Common myeloid progenitor, CD34-positive (primary cell): ENCODE results near the gene RANBP3.

ENCODE experiments used
- CTCF ChIA-PET: fragments of 350-600 bp; sonication (Branson Sonifier 250); formaldehyde crosslinking; loops from one replicate; lab custom pipeline; 2021; ENCODE audit warnings: antibody characterized with exemption; lab: Charles Lee
- POLR2A ChIA-PET: fragments of 350-600 bp; sonication (Branson Sonifier 250); formaldehyde crosslinking; loops from one replicate; lab custom pipeline; 2021; ENCODE audit warnings: antibody characterized with exemption; lab: Charles Lee
- DNase-seq, 3 donors: peaks; one replicate each; pipeline versions ENCODE4 v3.0.0 to v3.0.0-alpha.2; 2013
- H3K27ac ChIP-seq, 2 experiments: 1 replicate in 1 of 2; 2 replicates in 1 of 2; pipeline ENCODE4 v1.7.0; 2013; ENCODE audit warnings: inconsistent platforms in 2 of 2, low read length in 2 of 2, mild to moderate bottlenecking in 2 of 2, low read depth in 1 of 2, moderate library complexity in 1 of 2; ENCODE audit not compliant: severe bottlenecking in 2 of 2, insufficient read depth in 1 of 2, poor library complexity in 1 of 2
- H3K27me3 ChIP-seq, 5 experiments: replicated peaks in 2 of 5; 1 replicate in 3 of 5; 2 replicates in 2 of 5; pipeline versions ENCODE4 v1.6.1 to v1.7.0; 2013; ENCODE audit warnings: low read length in 4 of 5, mild to moderate bottlenecking in 2 of 5, moderate library complexity in 2 of 5, inconsistent platforms in 1 of 5; ENCODE audit not compliant: insufficient read depth in 5 of 5, control insufficient read depth in 4 of 5
- H3K36me3 ChIP-seq, 4 experiments: 1 replicate in 2 of 4; 2 replicates in 2 of 4; pipeline versions ENCODE4 v1.6.1 to v1.7.0; 2013; ENCODE audit warnings: low read length in 3 of 4, control low read depth in 1 of 4, mild to moderate bottlenecking in 1 of 4; ENCODE audit not compliant: control insufficient read depth in 4 of 4, insufficient read depth in 4 of 4
- H3K4me1 ChIP-seq, 4 experiments: 1 replicate in 3 of 4; 2 replicates in 1 of 4; pipeline versions ENCODE4 v1.6.1 to v1.7.1; 2013; ENCODE audit warnings: low read length in 3 of 4, mild to moderate bottlenecking in 3 of 4, control low read depth in 1 of 4, inconsistent platforms in 1 of 4, moderate library complexity in 1 of 4; ENCODE audit not compliant: control insufficient read depth in 4 of 4, insufficient read depth in 4 of 4; ENCODE audit errors: control extremely low read depth in 1 of 4
- H3K4me3 ChIP-seq, 7 experiments: 1 replicate in 4 of 7; 2 replicates in 3 of 7; pipeline versions ENCODE4 v1.5.1 to v1.7.0; 2013; ENCODE audit warnings: mild to moderate bottlenecking in 7 of 7, low read length in 6 of 7, moderate library complexity in 6 of 7, inconsistent platforms in 2 of 7, low read depth in 2 of 7, control low read depth in 1 of 7; ENCODE audit not compliant: insufficient read depth in 4 of 7, control insufficient read depth in 1 of 7; ENCODE audit errors: extremely low read depth in 1 of 7
- H3K9me3 ChIP-seq, 5 experiments: 1 replicate in 4 of 5; 2 replicates in 1 of 5; pipeline versions ENCODE4 v1.6.1 to v1.7.1; 2013; ENCODE audit warnings: low read length in 4 of 5, mild to moderate bottlenecking in 2 of 5, inconsistent platforms in 1 of 5, low read depth in 1 of 5, moderate library complexity in 1 of 5; ENCODE audit not compliant: control insufficient read depth in 4 of 5, insufficient read depth in 2 of 5; ENCODE audit errors: control extremely low read depth in 1 of 5
- WGBS: methylation state at CpG from one replicate; pipeline ENCODE4 v1.1.5; 2013; ENCODE audit not compliant: insufficient coverage; 5-methylcytosine and 5-hydroxymethylcytosine counted together

RANBP3 gene

GRCh38 chr19:5952193-5953029, 25.5 kb downstream of the RANBP3 start:
- Histone ChIP-seq H3K9me3 (no peaks in the 10 kb centered on the region), H3K27ac (peak overlapping the region in 1 of 2 experiments; percentile 67), H3K36me3 (peaks cover 2 to 34% (median 13%) of the 10 kb centered on the region in 4 experiments), H3K4me1 (peaks cover 9 to 67% (median 44%) of the 10 kb centered on the region in 4 experiments), H3K27me3 (no peaks in the 10 kb centered on the region), H3K4me3 (no peak overlapping the region)
- POLR2A ChIA-PET = no interaction called here
- CTCF ChIA-PET = interaction anchor here (0.9 to 4.6 kb wide), 7 partner anchors 9 to 148 kb away, joined by 3 to 20 read pairs (median 4); no protein-coding TSS in a partner anchor
- 90% methylated on average over 14 of the region's 18 CpGs for WGBS
- peak in 2 of 3 donors; percentile 41 to 48 for DNase-seq

- peak overlapping the region in 1 of 7 experiments; percentile 49 for H3K4me3 ChIP-seq
- no peak for DNase-seq
- no peaks in the 10 kb centered on the region for H3K9me3 ChIP-seq
- CTCF ChIA-PET = interaction anchor here (0.6 to 4.6 kb wide), 8 partner anchors 10 to 400 kb away, joined by 3 to 20 read pairs (median 3); no protein-coding TSS in a partner anchor
- POLR2A ChIA-PET = interaction anchor here (1.3 kb wide), 1 partner anchor 10 kb away, joined by 3 read pairs; no protein-coding TSS in a partner anchor
- peaks cover 9 to 67% (median 44%) of the 10 kb centered on the region in 4 experiments for H3K4me1 ChIP-seq
- no peak overlapping the region for H3K27ac ChIP-seq
- H3K36me3 ChIP-seq = peaks cover 3 to 41% (median 12%) of the 10 kb centered on the region in 4 experiments
- 10% methylated on average over 19 of the region's 19 CpGs for WGBS
- H3K27me3 ChIP-seq = no peaks in the 10 kb centered on the region
Measured at GRCh38 chr19:5951338-5951861, 26.5 kb downstream of the RANBP3 start.

- no peak overlapping the region for H3K27ac ChIP-seq
- CTCF ChIA-PET = interaction anchor here (1.0 to 4.6 kb wide), 5 partner anchors 9 to 147 kb away, joined by 3 to 20 read pairs (median 3); no protein-coding TSS in a partner anchor
- no peaks in the 10 kb centered on the region for H3K9me3 ChIP-seq
- no peak for DNase-seq
- no peak overlapping the region for H3K4me3 ChIP-seq
- WGBS = 90% methylated on average over 2 of the region's 3 CpGs
- H3K27me3 ChIP-seq = no peaks in the 10 kb centered on the region
- H3K36me3 ChIP-seq = peaks cover 6 to 47% (median 12%) of the 10 kb centered on the region in 4 experiments
- POLR2A ChIA-PET = interaction anchor here (1.3 kb wide), 1 partner anchor 11 kb away, joined by 3 read pairs; no protein-coding TSS in a partner anchor
- peaks cover 9 to 67% (median 44%) of the 10 kb centered on the region in 4 experiments for H3K4me1 ChIP-seq
Measured at GRCh38 chr19:5950741-5951140, 27.2 kb downstream of the RANBP3 start.

- ChIA-PET POLR2A (no interaction called here), CTCF (interaction anchor here (1.2 to 4.6 kb wide), 3 partner anchors 18 to 22 kb away, joined by 3 to 20 read pairs (median 4); no protein-coding TSS in a partner anchor)
- Histone ChIP-seq H3K27me3 (no peaks in the 10 kb centered on the region), H3K36me3 (peaks cover 6 to 47% (median 12%) of the 10 kb centered on the region in 4 experiments), H3K27ac (no peak overlapping the region), H3K4me3 (no peak overlapping the region), H3K9me3 (no peaks in the 10 kb centered on the region), H3K4me1 (peaks cover 9 to 61% (median 42%) of the 10 kb centered on the region in 4 experiments)
- peak; percentile 33 to 67 (median 37) for DNase-seq
- 78% methylated on average over 9 of the region's 13 CpGs for WGBS
Measured at GRCh38 chr19:5949792-5950305, 28.1 kb downstream of the RANBP3 start.

- Histone ChIP-seq H3K27me3 (no peaks in the 10 kb centered on the region), H3K4me3 (no peak overlapping the region), H3K9me3 (no peaks in the 10 kb centered on the region), H3K4me1 (peaks cover 9 to 52% (median 33%) of the 10 kb centered on the region in 4 experiments), H3K36me3 (peaks cover 6 to 48% (median 13%) of the 10 kb centered on the region in 4 experiments), H3K27ac (no peak overlapping the region)
- POLR2A ChIA-PET = no interaction called here
- WGBS = 70% methylated on average over 12 of the region's 13 CpGs
- no peak for DNase-seq
- CTCF ChIA-PET = interaction anchor here (1.2 to 1.8 kb wide), 3 partner anchors 19 to 28 kb away, joined by 3 to 4 read pairs (median 3); no protein-coding TSS in a partner anchor
Measured at GRCh38 chr19:5948752-5949564, 29.0 kb downstream of the RANBP3 start.

- ChIA-PET CTCF (interaction anchor here (0.7 kb wide), 1 partner anchor 756 kb away, joined by 3 read pairs; no protein-coding TSS in a partner anchor), POLR2A (no interaction called here)
- Histone ChIP-seq H3K9me3 (no peaks in the 10 kb centered on the region), H3K4me1 (peaks cover 3 to 37% (median 18%) of the 10 kb centered on the region in 4 experiments), H3K27ac (peak overlapping the region in 1 of 2 experiments; percentile 30), H3K27me3 (no peaks in the 10 kb centered on the region), H3K4me3 (no peak overlapping the region), H3K36me3 (peaks cover 6 to 54% (median 15%) of the 10 kb centered on the region in 4 experiments)
- DNase-seq = no peak
- WGBS = 82% methylated on average over 10 of the region's 13 CpGs
Measured at GRCh38 chr19:5947435-5947834, 30.5 kb downstream of the RANBP3 start.
